Activated CD8-positive, alpha-beta memory T cell treated with anti-CD3 and anti-CD28 coated beads, Interleukin-2, amount 50 U/mL, for 4 hours (primary cell): ENCODE results near the gene ADGRL2.

ENCODE experiments used
- DNase-seq: peaks from one replicate; pipeline ENCODE4 v3.0.0-alpha.2; 2020

ADGRL2 gene

DNA sequence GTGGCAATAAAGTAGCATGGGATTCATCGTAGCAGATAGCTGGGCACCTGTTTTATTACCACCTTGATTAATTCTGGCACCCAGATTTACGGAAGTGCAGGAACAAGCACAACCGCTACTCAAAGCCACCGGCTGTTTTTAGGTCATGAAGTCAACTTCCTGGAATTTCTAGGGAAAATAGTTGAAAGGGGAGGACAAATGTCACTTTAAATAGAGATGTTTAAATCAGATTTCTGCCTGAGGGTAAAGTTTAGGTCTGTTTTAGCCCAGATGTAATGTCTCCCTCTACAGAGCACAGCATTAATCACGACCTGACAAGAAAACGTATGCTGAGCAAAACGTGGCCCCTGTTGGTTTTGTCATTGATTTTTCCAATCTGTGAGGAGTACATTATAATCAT, 8.0 kb downstream of the ADGRL2 start:
- DNase-seq: no peak

DNA sequence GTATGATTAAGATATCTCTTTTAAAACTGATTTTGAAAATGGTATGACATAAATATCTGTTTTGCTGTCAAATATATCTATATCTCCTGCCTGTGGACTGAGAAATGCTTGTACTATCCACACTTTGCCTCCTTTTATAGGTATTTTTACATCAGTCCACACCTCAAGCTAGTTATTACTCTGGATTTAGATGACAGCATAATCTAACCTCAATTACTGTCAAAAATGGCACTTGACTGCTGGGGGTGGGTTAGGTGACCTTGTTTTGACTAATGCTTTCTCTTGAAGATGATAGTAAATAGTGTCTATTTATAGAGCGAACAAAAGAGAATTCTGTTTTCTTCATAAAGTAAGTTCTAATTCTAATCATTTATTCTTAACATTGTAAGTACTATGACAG, 9.1 kb downstream of the ADGRL2 start:
- no peak for DNase-seq

DNA sequence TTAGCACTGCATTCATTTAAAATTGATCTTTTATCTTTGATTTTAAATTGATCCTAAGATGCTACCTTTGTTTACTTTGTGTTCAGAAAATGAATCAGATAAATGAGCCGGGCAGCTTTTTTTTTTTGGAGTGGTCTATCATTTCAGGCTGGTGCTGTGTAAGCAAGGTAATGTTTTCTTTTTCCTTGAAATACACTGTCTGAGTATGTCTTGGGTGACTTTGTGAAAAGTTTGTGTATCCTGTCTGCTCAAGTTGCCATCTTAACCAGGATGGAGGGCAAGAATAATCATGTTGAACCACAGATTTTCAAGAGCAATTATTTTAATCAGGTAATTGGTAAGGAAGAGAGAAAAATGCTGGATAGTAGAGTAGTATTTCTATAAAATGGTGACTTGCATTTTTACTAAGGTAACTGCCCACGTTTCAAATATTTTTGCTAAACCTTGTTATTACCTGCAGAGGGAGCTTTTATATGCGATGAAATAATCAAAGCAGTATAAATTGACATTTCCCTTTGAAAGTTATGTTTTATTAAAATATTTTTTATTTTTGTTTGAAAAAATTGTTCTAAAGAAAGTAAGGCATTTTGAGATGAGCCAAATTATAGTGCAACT, 11.1 kb downstream of the ADGRL2 start:
- no peak for DNase-seq

DNA sequence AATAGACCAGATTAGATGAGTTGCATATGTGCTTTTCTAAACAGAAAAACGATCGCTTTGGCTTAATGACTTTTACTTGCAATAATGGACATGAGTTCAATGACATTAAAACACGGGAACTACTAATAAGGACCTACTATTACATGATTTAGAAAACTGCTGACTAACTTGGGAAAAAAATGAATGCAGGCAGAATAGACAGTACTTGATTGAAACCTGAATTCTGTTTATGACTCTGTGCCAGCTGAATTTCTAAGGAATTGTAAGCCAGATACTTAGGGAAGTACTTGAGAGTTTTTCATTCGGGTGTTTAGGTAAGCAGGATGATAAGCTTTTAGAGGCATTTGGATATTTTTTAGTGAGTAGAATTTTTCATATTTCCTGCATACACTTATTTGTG, 12.0 kb downstream of the ADGRL2 start:
- no peak for DNase-seq

DNA sequence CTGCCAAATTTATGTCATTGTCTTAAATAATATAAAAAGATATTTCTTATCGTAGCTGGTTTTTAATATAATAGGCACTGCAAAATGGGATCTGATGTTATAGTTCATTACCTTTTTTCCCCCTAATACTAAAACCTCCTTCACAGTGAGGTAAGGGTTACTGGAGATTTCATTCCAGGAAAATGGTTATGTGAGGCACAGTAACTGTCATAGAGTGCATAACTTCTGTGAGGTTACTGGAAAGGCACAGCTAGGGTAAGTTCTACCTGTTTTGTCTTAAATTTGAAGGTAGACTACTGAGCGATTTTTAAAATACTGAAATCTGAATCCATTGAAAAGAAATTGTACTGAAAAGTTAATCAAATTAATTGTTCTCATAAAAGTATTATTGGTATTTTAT, 13.0 kb downstream of the ADGRL2 start:
- DNase-seq: no peak

DNA sequence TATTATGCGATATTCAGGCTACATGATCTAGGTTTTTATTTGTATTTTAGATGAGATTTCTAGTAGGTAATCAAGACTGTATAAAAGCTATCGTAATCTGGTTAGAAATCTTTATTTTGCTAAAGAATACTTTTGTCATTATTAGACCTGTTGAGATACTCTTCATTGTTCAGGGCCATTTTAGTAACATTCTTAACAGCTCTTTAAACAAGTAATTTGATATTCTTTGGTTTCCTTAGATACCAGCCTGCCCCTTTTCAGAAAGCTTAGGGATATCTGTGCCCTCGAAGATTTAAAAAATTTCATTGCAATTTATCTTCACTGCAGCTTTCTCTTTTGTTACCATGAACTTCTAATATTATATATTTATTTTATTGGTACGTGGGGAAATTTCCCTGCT, 18.9 kb downstream of the ADGRL2 start:
- no peak for DNase-seq

DNA sequence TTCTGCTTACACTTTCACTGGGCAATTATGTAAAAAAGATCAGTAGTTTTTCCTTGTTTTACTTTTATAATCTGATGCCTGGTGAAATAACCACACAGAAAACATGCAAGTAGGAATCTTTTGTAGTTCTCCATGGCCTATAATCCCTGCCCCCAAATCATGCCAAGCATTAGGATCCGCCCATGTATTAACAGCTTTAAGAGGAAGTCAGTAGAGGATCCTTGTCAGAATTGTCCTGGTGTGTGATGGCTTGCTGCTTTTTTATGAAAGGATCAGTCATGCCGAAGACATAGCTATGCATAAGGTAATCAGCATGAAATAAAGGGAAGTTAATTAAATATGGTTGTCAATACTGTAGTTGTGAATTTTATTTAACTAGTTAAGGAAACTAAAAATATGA, 20.0 kb downstream of the ADGRL2 start:
- no peak for DNase-seq

DNA sequence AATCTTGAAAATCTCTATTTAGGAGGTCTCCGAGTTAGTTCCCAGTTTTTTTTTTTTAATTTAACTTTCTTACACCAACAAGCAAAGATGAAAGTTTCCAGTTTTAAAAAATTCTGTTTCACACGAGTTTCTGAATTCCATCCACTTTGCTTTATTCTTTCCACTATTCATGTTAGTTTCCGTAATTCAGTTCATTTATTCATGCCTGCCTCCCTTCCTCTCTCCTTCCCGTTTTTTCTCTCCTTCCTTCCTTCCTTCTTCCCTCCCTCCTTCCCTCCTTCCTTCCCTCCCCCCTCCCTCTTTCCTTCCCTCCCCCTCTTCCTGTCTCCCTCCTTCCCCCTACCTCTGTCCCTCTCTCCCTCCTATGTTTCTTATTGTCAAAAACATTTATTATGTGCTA, 22.3 kb downstream of the ADGRL2 start:
- DNase-seq: no peak

DNA sequence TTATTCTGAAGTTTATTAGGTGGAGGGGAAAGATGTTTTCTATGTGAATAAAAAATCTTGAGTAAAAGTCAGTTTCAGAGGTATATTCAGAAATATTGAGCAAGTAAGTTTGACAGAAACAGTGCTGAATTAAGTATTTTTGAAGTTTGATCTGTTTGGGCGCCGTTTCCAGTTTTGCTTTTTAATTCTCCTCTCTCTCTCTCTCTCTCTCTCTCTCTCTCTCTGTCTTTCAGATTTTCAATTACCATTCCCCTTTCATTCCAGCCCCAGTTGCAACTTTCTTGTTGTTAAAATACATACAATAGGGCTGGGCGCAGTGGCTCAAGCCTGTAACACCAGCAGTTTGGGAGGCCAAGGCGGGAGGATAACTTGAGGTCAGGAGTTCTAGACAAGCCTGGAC, 24.0 kb downstream of the ADGRL2 start:
- DNase-seq: no peak

DNA sequence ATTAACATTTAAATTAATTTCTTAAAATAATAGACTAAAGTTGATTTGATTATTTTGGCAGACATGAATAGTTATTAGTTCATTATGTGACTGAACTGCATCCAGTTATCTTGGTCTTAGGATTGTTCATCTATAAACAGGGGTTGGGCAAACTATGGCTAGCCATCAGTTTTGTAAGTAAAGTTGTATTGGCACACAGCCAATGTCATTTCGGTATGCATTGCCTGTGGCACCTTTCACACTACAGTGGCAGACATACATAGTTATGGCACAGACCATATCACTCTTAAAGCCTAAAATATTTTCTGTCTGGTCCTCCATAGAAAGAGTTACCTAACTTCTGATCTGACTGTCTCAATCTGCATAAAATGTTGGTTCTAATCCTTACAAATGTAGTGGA, 27.2 kb downstream of the ADGRL2 start:
- no peak for DNase-seq

DNA sequence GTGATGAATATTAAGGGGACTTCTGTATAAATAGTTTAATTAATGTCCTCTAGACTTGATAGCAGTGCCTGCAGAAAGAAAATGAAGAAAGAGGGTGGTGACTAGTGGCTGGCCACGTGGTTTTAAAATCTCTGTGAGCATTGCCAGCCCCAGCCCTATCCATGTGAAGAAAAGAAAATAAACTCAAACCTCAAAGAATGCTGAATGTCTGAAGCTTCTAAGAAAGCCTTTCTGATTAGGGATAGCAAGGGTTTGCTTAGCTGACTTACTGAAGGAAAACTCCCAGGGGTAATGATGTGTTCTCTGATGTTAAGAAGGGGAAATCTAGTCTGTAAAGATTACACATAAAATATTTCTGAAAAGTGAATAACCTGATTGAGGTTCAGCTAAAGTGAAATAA, 31.8 kb downstream of the ADGRL2 start:
- no peak for DNase-seq

DNA sequence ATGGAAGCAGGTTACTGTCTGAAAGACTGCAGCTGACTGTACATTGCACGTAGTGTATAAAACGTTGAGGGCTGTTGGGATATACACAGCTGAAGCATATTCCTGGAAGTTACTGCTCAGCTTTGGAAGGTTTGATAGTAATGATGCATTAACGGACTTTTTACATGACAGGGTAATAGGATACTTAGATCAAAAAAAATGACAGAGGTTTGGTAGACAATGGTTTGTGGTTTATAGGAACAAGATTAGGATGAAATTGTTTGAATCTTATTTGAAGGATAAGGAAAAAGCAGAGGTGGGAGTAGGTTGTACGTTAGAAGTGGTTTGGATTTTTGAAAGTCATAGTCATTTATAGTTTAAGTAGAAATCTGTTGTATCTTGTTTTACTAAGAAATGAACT, 33.0 kb downstream of the ADGRL2 start:
- no peak for DNase-seq

DNA sequence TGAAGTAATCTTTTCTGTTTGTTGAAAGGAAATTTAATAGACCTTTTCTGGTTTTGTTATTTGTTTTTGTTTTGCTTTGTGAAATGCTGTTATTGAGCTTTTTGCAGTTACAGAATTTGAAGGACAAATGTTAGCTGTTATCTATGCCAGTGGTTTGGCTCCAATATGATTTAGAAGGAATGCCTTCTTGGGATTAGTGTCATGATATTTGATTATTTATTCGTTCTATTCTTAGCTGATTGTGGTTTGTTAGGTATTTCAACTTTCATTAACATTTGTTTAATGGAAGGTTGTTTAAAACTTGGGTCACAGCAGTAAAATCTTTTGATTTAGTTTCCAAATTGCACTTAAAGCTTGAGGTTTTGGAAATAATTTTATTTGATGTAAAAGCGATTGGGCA, 33.5 kb downstream of the ADGRL2 start:
- DNase-seq: no peak

DNA sequence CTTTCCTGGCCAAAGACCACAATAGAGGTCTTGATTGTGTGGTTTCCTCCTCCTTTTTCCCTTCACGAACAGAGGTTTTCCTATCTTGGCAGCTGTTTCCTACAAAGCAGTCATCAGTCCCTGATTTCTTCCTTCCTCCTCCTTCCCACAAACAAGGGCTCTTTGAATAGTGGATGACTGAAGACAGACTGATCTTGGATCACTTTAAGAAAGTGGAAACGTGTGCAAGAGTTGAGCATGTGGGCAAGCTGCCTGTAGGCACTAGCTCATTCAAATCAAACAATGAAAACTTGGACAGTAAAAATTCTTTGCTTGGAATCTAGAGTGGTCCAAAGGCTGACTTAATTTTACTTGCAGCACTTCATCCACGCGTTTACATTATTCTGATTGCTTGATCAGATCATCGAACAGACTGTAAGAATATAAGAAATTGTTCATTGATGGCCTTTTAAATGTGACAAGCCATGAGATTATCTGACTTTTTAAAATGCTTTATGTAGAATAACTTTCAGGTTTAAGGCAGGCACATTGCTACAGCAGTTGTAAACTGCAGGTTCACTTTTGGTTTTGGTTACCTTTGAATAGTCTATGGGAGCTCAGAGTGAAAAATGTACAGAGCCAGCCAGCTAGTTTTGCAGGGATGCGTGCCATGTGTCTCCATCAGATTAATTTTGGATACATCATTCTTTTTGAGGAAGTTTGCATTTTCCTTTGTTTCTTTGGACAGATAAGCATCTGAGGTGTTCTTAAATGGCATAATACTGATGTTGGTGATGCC, 34.4 kb downstream of the ADGRL2 start:
- DNase-seq: no peak

DNA sequence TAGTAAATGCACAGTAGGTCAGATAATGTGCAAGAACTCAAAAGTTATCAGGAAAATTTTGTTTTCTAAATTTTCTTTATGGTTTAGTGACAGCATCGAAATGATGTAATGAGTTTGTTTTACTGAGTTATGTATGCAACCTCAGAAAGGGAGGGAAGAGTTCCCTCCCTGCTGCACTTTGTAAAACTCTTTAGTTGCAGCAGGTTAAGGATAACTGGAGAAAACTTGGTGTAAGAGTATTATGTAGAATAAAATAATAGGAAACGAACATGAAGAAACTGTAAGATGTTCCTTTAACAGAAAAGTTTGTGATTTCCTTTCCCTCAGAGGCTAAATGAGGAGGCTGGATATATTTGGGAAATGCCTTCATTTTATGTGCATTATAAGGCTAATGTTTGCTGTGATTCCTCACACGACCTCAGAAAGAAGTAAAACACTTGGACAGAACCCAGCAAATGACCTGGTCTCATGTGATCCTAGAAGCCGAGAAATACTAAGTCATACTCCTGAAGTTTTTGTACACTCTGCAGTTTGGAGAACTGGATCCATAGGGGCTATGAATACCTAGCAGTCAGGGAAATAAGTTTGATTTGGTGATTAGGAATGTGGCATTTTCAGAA, 35.4 kb downstream of the ADGRL2 start:
- DNase-seq: no peak

DNA sequence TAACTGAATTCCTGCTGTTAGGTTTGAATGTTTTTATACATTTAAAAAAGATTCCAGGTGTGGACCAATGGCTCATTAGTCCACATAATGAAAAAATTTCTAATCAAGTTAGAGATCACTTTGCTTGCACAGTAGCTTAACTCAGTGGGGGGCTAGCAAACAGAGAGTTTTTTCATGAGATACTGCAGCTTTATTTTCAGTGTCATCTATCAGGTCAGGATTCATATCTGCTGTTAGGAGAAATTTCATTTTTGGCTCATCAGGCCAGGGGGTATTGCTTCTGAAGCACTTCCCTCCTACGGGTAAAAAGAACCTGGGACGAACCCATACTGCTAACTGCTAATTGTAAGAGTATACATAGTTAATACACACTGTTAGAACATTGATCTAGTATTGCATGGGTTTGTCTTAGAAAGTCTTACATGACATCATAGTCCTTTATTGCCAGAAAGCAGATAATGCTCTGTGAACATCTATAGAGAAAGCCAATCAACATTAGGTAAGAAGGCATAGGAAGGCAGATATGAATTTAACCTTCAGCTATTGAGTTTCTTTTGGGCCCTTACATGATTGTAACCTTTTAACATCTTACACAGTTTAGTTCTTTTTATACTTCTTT, 38.0 kb downstream of the ADGRL2 start:
- no peak for DNase-seq

DNA sequence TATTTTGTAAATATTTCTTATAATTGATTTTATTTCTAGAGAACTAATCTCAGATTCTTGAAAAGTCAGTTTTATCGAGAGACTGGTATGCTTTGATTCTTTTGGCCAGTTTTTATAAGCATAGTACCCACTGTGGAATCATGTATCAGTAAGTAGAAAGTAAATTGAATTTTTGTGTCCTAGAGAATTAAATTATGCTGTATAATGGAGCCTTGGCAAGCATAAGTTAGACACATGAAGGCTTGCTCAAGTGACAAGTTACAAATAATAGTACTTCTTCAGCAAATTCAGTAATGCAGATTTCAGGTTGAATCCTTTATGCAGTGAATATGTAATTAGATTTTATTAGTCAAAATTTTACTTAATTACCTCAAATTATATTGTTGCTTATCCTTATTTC, 40.1 kb downstream of the ADGRL2 start:
- no peak for DNase-seq

DNA sequence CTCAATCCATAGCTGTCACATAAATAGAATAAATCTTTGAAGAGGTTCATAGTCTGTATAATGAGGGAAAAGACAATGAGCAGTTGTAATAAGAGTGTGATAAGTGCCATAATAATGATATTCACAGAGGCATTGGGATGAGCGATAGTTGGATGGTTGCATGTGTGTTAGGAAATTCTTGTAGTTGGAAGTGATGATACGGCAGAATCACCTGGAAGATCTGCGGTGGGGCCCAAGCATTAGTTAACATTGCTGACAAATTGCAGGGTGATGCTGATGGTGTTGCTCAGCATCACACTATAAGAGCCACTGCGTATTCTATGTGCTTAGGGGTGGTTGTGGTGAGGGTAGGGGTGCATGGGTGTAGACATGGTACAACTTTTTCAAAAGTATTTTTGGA, 41.1 kb downstream of the ADGRL2 start:
- DNase-seq: no peak

DNA sequence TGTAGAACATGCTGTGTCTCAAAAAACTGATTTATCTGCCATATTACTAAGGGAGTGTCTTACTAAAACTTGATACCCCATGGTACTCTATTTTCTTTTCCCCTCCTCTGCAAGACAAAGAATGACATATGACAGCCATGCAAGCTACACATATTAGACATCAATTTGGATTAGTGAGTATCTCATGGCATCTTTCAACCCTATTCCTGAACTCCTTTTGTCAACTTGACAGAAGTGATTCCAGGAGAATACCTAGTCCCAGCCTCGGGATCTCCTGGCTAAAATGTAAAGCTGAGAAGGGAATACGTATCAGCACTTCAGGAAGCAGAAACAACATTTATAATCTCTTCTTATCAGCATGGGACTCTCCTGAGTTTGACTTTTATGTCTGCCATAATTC, 43.7 kb downstream of the ADGRL2 start:
- no peak for DNase-seq

DNA sequence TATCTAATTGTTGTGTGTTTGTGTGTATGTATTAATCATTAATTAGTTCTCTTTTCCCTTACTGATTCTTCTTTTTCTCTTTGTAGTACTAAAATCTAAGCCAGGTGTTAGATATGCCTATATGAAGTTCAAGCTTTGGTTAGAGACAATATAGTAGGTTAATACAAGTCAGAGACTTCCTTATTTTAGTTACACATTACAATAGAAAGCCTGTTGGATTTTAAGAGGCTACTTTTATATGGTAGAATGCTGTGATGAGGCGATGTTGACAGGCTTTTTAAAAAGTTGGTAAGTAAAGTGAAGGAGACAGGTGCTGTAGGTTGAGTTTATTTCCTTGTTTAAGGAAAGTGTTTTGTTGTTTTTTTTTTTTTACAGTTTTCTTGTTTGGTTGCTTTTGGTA, 45.9 kb downstream of the ADGRL2 start:
- DNase-seq: no peak

DNA sequence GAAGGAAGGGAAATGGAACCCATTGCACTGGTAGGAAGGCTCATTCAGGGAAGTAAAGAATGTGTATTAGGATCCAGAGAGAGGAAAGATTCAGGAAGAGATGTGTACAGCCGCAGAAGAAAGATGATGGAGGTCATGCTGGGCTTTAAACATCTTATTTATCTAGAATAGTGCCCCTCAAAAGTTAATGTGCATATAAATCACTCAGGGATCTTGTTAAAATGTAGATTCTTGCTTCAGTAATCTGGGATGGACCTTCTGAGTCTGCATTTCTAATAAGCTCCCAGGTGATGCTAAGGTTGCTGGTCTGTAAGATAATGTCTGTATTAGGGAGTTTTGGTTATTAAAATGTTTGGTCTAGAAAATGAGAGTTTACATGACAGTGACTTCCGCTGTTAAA, 46.3 kb downstream of the ADGRL2 start:
- DNase-seq: no peak

DNA sequence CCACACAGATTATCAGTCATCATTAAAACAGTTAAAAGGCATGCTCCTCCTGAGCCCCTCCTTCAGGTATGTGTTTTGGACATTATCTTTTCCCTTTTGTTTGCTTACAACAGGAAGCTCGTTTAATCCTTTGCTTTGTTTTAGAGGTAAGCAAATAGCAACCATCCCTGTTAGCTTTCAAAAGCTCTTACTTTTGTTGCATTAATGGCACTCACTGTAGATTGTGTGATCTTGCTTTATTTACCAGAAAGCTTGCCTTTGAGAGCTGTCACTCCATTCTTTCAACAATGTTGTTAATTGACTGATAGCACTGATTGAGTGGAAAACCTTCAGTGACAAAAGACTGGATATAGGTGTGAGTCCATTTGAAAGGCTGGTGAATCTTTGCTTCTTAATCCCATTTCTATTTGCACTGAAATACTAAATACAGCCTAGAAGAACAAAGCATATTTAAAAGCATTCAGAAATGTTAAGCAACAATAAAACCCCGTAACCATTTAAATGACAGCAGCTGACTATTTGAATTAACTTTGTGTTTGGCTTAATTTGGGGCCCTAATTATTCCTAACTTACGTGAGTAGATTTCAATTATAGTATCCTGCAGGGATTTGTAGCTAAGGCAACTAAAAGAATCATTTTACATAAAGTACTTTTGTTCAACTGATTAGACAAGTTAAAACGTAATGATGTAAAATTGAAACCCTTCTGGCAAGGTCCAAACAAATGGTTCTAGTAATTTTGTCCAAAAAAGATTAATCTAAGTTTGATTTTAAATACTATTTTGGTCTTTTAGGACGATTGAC, 48.3 kb downstream of the ADGRL2 start:
- DNase-seq: no peak

DNA sequence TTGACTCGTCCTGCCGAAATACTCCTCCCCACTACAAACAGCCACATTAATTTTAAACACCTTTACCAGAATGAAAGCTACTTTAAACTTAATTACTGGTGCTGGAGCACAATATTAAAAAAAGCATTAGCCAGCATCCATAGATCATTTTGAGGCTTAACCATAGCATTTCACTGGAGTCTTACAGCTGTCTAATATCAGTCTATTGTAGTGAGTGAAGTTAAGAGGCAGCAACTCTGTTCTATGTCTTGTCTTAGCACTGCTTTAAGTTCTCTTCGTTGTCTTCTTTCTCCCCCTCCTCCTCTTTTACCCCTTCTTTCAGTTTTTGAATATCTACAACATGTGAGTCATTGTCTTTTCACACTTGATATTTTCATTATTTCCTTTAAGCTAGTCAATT, 49.3 kb downstream of the ADGRL2 start:
- no peak for DNase-seq
